Cerebellar nuclear complex (tissue), 1 donor: Measurements from ENCODE around the gene KEAP1.
"Not testable (repeated sequence)": the region's sequence is repeated elsewhere in the genome, so short reads cannot be mapped to it uniquely, and the experiment has no call there.

ENCODE experiments used
- DNase-seq, 2 experiments: peaks; one replicate each; lab custom pipeline; 2025; lab: John Stamatoyannopoulos, UW

The KEAP1 gene

DNA sequence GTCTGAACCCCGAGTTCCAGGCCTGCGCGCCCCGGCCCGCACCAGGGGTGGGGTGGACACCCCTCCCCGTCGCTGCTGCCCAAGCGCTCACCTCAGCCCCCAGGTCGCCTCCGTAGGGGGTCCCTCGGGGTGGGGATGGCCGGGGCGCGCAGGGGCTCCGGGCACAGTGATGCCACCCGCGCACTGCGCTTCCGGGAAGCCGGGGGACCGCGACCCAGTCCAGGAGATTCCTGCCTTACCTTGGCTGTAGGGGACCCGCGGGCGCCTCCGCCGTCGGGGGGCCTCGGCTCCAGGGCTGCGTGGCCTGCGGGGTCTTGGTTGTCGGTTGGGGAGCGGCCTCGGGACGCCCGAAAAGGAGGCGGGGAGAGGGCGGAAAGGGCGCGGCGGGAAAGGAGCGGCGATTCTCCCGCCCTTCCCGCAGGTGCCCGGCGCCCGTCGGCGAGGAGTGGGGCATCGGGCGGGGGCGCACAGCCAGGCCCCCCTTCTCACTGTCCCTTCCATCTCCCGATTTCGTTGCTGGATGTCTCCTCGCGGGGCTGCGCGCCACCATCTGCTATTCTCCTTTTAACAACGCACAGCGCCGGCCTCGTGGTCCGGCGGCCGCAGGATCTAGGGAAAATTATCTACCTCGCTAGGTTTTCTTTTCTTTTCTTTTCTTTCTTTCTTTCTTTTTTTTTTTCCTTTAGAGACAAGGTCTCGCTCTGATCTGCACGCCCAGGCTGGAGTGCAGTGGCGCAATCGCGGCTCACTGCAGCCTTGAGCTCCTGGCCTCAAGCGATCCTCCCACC lies at the start of gene KEAP1:
TSS of gene KEAP1 (minus strand) at position 355 of the 788 bp plus-strand sequence. CDS start 3,323 bp downstream, outside the sequence.
- no peak for DNase-seq

GRCh38 chr19:10552510-10553053 lies 49.4 kb upstream of the KEAP1 start:
- DNase-seq = no peak

DNA sequence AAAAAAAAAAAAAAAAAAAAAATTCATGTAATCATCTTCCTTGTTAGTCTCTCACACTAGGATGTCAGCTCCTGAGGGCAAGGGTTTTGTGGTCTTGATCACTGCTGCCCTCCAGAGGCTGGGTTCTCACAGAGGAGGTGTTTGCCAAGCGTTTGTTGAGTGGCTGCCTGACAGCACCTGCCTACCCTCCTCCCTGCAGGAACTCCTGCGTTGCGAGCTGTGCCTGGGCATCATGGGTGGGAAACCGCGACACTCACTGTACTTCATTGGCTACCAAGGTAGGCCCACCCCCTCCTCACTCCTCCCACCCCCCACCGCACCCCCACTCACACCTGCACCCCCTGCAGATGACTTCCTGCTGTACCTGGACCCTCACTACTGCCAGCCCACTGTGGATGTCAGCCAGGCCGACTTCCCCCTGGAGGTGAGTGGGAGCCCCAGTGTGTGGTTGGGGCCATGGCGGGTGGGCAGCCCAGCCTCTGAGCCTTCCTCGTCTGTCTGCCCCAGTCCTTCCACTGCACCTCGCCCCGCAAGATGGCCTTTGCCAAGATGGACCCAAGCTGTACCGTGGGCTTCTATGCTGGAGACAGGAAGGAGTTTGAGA lies 48.6 kb upstream of the KEAP1 start:
- DNase-seq = no peak

DNA sequence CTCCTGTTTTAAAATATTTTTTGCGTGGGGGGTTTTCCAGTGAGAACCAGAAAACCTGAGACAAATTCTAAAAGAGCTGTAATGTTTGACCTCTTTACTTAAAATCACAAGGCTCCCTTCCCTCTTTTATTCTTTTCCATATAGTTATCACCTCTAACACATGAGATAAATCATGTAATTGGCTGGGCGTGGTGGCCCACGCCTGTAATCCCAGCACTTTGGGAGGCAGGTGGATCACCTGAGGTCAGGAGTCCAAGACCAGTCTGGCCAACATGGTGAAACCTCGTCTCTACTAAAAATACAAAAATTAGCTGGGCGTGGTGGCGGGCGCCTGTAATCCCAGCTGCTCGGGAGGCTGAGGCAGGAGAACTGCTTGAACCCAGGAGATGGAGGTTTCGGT lies 47.9 kb upstream of the KEAP1 start:
- not testable (repeated sequence) for DNase-seq

DNA sequence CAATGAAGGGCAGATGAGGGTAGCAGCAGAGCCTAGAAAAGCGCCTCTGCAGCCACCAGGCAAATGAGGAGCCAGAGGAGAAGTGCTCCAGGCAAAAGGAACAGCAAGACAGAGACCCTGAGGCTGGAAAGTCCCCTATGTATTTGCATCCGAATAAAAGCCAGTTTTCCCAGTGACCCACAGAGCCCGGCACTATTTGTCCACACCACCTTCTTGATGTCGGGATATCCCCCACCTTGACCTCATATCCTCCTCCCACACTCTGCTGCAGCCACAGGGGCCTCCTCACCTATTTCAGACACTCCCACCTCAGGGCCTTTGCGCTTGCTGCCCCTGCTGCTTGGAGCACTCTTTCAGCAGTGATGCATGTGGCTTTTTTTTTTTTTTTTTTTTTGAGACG lies 47.2 kb upstream of the KEAP1 start:
- no peak for DNase-seq

DNA sequence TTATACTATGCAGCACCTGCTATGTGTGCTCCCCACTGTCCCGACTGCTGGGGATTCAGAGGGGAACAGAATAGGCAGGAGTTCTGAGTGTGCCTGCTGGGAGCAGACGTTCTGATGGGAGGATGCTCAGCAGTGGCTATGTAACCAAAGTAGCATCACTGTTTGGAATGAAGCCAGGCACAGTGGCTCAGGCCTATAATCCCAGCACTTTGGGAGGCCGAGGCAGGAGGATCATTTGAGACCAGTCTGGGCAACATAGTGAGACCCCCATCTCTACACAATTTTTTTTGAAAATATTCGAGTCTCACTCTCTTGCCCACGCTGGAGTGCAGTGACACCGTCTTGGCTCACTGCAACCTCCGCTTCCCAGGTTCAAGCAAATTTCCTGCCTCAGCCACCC lies 46.6 kb upstream of the KEAP1 start:
- DNase-seq = no peak

DNA sequence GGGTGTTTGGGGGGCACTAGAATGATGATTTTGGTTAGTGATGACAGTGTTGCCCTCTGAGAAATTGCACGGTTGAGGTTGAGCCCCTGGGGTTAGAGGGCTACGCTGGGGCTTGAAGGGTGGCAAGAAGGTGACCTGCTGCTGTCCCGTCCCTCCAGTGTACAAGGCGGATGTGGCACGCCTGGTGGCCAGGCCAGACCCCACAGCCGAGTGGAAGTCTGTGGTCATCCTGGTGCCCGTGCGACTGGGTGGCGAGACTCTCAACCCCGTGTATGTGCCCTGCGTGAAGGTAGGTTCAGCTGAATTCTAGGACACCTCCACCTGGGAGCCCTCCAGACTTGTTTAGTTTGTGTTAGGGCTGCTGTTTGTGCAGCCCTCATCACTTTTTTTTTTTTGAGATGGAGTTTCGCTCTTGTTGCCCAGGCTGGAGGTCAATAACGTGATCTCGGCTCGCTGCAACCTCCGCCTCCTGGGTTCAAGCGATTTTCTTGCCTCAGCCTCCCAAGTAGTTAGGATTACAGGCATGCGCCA lies 45.7 kb upstream of the KEAP1 start:
- no peak for DNase-seq

DNA sequence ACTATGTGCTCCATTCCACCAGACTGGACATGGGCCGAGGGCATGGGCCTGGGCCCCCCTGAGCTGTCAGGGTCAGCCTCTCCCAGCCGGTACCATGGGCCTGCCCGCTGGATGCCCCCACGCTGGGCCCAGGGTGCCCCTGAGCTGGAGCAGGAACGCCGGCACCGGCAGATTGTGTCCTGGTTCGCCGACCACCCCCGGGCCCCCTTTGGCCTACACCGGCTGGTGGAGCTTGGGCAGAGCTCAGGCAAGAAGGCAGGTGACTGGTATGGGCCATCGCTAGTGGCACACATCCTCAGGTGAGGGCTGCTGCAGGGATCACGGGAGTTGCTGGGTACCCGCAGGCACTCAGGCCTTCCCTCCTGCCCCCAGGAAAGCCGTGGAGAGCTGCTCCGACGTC lies 43.7 kb upstream of the KEAP1 start:
- no peak for DNase-seq

DNA sequence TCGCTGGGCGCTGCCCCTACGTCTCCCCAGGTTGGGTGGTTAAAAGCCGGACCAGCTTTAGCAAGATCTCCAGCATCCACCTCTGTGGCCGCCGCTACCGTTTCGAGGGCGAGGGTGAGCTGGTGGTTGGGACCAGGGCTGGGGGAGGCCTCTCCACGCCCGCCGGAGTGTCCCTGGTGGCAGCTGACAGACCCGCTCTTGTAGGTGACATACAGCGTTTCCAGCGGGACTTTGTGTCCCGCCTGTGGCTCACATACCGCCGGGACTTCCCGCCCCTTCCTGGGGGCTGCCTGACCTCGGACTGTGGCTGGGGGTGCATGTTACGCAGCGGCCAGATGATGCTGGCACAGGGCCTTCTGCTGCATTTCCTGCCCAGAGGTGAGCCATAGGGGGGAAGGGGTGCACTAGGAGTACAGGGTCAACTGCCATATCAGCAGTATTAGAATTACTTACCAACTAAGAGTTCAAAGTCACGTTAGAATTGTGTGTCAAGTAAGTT lies 41.6 kb upstream of the KEAP1 start:
- no peak for DNase-seq

- DNase-seq = no peak
Observed at GRCh38 chr19:10544242-10544752, 41.1 kb upstream of the KEAP1 start.

DNA sequence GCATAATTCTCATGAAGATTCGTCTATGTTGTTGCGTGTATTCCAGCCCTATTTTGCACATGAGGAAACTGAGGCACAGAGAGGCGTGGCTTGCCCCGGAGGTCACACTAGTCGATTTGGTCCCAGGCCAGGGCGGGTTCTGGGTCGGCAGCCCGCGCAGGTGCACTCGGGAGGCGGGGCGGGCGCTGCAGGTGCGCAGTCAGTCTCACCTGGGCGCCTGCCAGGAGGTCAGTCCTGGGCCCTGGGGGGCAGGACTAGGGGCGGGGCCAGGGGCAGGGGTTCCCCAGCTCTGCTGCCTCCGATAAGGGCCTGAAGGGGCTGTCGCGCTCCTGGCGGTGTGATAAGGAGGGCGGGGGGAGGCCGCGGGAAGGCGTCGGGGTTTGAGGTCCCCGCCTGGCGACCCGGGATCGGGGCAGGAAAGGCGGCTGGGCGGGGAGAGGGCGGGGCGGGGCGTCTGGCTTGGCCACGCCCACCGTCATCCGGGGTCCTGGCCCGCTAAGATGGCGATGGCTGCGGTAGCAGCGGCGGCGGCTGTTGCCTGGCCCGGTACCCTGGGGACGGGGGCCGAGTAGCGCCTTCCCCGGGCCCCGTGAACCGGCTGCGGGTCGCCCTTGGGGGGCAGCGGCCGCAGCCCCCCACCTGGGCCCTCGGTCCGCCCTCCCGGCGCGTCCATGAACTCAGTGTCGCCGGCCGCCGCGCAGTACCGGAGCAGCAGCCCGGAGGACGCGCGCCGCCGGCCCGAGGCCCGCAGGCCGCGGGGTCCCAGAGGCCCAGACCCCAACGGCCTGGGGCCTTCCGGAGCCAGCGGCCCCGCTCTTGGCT lies 40.5 kb upstream of the KEAP1 start, which contains the start of gene ATG4D:
TSS of gene ATG4D (plus strand) at position 485 of the 822 bp plus-strand sequence. CDS start at position 672, 187 bp downstream.
- DNase-seq = peak in 1 of 2 experiments; percentile 3

- no peak for DNase-seq
Observed at GRCh38 chr19:10543059-10543419, 39.9 kb upstream of the KEAP1 start.

- DNase-seq = not testable (repeated sequence)
Observed at GRCh38 chr19:10539016-10539415, 35.9 kb upstream of the KEAP1 start.

- no peak for DNase-seq
Observed at GRCh38 chr19:10538204-10538983, 35.2 kb upstream of the KEAP1 start.

DNA sequence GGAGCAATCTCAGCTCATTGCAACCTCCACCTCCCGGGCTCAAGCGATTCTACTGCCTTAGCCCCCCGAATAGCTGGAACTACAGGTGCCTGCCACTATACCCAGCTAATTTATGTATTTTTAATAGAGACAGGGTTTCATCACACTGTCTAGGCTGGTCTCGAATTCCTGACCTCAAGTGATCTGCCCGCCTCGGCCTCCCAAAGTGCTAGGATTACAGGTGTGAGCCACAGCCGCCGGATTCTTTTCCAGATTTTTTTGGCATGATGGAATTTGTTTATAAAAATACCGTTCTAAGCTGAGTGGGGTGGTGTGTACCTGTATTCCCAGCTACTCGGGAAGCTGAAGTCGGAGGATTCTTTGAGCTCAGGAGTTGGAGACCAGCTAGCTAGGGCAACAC lies 34.5 kb upstream of the KEAP1 start:
- no peak for DNase-seq

GRCh38 chr19:10535613-10536012 lies 32.5 kb upstream of the KEAP1 start:
- DNase-seq = no peak

GRCh38 chr19:10533646-10534386 lies 30.7 kb upstream of the KEAP1 start:
- no peak for DNase-seq

DNA sequence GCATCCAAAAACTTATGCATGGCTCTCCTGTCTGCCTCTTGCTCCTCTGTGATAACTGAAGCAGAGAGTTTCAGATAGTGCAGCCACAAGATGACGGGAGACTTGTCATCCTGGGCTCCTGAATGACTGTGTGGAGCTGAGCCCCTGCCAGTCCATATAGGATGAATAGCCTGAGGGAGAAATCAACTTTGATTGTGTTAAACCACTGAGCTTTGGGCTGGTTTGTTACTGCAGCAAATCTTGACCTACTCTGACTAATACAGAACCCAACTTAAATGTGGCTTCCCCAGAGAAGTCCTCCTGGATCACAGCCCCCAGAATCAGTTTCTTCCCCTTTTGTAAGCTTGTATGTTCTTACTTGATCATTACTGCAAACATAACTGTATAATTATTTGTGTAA lies 29.3 kb upstream of the KEAP1 start:
- no peak for DNase-seq

- DNase-seq = not testable (repeated sequence)
Observed at GRCh38 chr19:10526887-10527286, 23.7 kb upstream of the KEAP1 start.

DNA sequence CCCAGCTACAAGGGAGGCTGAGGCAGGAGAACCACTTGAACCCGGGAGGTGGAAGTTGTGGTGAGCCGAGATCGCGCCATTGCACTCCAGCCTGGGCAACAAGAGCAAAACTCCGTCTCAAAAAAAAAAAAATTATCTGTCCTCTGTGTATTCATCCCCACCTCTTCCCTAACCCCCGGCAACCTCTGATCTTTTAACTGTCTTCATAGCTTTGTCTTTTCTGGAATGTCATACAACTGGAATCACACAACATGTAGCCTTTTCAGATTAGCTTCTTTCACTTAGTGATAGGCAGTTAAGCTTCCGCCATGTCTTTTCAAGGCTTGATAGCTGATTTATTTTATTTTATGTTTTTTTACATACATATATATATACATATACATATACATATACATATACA lies 22.5 kb upstream of the KEAP1 start:
- DNase-seq = no peak
